GM12878 (cell line): ENCODE data around the gene ZNF79. TPM values are rescaled to one million over a fixed set of nuclear protein-coding genes. Genes with fewer than 3 reads are reported as not detected.

ENCODE experiments used
- ATF3 ChIP-seq: IDR thresholded peaks from 2 replicates; pipeline ENCODE4 v1.6.1; 2011; ENCODE audit warnings: low read depth, mild to moderate bottlenecking, low read length, moderate library complexity, borderline replicate concordance; ENCODE audit errors: extremely low read depth
- CHD1 ChIP-seq: IDR thresholded peaks from 2 replicates; pipeline ENCODE4 v1.6.1; 2012; ENCODE audit warnings: low read depth, low read length, improper control_type of control experiment
- CTCF ChIP-seq, 3 experiments: IDR thresholded peaks in 2 of 3; conservative IDR thresholded peaks in 1 of 3; 2 replicates each; pipeline ENCODE4 v1.5.1; 2011; ENCODE audit warnings: low read depth in 3 of 3, low read length in 3 of 3, mild to moderate bottlenecking in 3 of 3, control low read depth in 2 of 3, moderate library complexity in 2 of 3, inconsistent platforms in 1 of 3, mixed read lengths in 1 of 3; ENCODE audit not compliant: control insufficient read depth in 2 of 3, insufficient read depth in 1 of 3; ENCODE audit errors: extremely low read depth in 1 of 3
- E4F1 ChIP-seq: fragments of 450-650 bp; IDR thresholded peaks from 2 replicates; pipeline ENCODE4 v1.6.1; 2018; ENCODE audit warnings: borderline replicate concordance, mild to moderate bottlenecking; ENCODE audit not compliant: partially characterized antibody
- FOS ChIP-seq: IDR thresholded peaks from 3 replicates; pipeline ENCODE4 v1.6.1; 2011; ENCODE audit warnings: borderline replicate concordance; ENCODE audit not compliant: insufficient read length; ENCODE audit errors: extremely low read depth
- HDGF ChIP-seq: fragments of 450-650 bp; IDR thresholded peaks from 2 replicates; pipeline ENCODE4 v1.6.1; 2016; ENCODE audit warnings: antibody characterized with exemption
- IKZF2 ChIP-seq, 2 experiments: fragments of 450-650 bp; IDR thresholded peaks; 2 replicates each; pipeline ENCODE4 v1.6.1; 2017; ENCODE audit warnings: mild to moderate bottlenecking in 2 of 2, moderate library complexity in 2 of 2
- MAX ChIP-seq: IDR thresholded peaks from 2 replicates; pipeline ENCODE4 v1.6.1; 2012; ENCODE audit warnings: low read depth, low read length, improper control_type of control experiment
- MTA2 ChIP-seq: fragments of 450-650 bp; IDR thresholded peaks from 2 replicates; pipeline ENCODE4 v1.6.1; 2016; ENCODE audit warnings: low read depth, mild to moderate bottlenecking, moderate library complexity
- MTA3 ChIP-seq: IDR thresholded peaks from 2 replicates; pipeline ENCODE4 v1.6.1; 2012; ENCODE audit warnings: low read length, inconsistent platforms, borderline replicate concordance
- MYC ChIP-seq: IDR thresholded peaks from 2 replicates; pipeline ENCODE4 v1.6.1; 2011; ENCODE audit warnings: mild to moderate bottlenecking, low read length, moderate library complexity, inconsistent platforms; ENCODE audit not compliant: insufficient read depth, insufficient replicate concordance, insufficient read length, severe bottlenecking
- NFXL1 ChIP-seq: fragments of 450-650 bp; IDR thresholded peaks from 2 replicates; pipeline ENCODE4 v1.6.1; 2017; ENCODE audit warnings: antibody characterized with exemption, mild to moderate bottlenecking, borderline replicate concordance
- PAX5 ChIP-seq: IDR thresholded peaks from 2 replicates; pipeline ENCODE4 v1.6.1; 2011; ENCODE audit warnings: low read depth, low read length, borderline replicate concordance
- RAD51 ChIP-seq: fragments of 450-650 bp; IDR thresholded peaks from 2 replicates; pipeline ENCODE4 v1.6.1; 2016; ENCODE audit warnings: moderate library complexity, mild to moderate bottlenecking, inconsistent platforms
- RCOR1 ChIP-seq: conservative IDR thresholded peaks from 2 replicates; pipeline ENCODE4 v1.6.1; 2012; ENCODE audit warnings: low read depth, low read length, improper control_type of control experiment
- RFX5 ChIP-seq: IDR thresholded peaks from 2 replicates; pipeline ENCODE4 v1.6.1; 2011; ENCODE audit warnings: low read depth, low read length, improper control_type of control experiment
- SIN3A ChIP-seq: IDR thresholded peaks from 2 replicates; pipeline ENCODE4 v1.6.1; 2012; ENCODE audit warnings: low read depth, low read length, improper control_type of control experiment
- SP1 ChIP-seq: IDR thresholded peaks from one replicate; pipeline ENCODE4 v1.6.1; 2011; ENCODE audit warnings: low read depth, low read length
- SREBF2 ChIP-seq: IDR thresholded peaks from 2 replicates; pipeline ENCODE4 v1.6.1; 2012; ENCODE audit warnings: mild to moderate bottlenecking, low read length
- ZNF207 ChIP-seq: fragments of 450-650 bp; IDR thresholded peaks from 2 replicates; pipeline ENCODE4 v1.6.1; 2014; ENCODE audit warnings: antibody characterized with exemption, mild to moderate bottlenecking, borderline replicate concordance
- polyA plus RNA-seq, 11 experiments: library from polyadenylated mRNA; depleted of rRNA in 4 of 11; unstranded in 6 of 11; stranded (reverse) in 5 of 11; fragments of >200 nt; fragmentation: Nextera tagmentation in 4 of 11; fragmentation: Illumina TruSeq in 1 of 11; extraction: Ambion mirVana in 4 of 11; extraction: Trizol in 1 of 11; gene quantifications; 1 replicate in 1 of 11; 2 replicates in 10 of 11; pipeline versions ENCODE4 v1.2.1 to v1.2.3, GENCODE V29; 2011 to 2016; ENCODE audit warnings: inconsistent platforms in 2 of 11, missing spikeins in 2 of 11, low read depth in 1 of 11
- total RNA-seq, 4 experiments: library from RNA; depleted of rRNA in 3 of 4; stranded (reverse); fragments of >200 nt in 3 of 4; fragmentation: Illumina TruSeq in 1 of 4; extraction: Trizol in 1 of 4; gene quantifications; 2 replicates each; pipeline versions ENCODE4 v1.2.1 to v1.2.3, GENCODE V29; 2013 to 2021

Gene ZNF79
- total and polyA plus RNA-seq, 10 of the 15 experiments (the other 5 are each of a cell fraction or from before 2014, with no cell fraction given), result 1.8 to 14.1 (median 11.7) TPM

GRCh38 chr9:127388037-127388855, 35.9 kb upstream of the ZNF79 start (continued):
- TF ChIP-seq PAX5 (peak; percentile 88), SIN3A (no peak), NFXL1 (no peak), MAX (no peak), RCOR1 (peak; percentile 85; the same call in 1 of the 2 replicates), SP1 (no peak), E4F1 (no peak), IKZF2 (IDR thresholded peaks at IDR 0.05) (peak; percentile 97 to 98), ATF3 (no peak), RFX5 (no peak), ZNF207 (no peak), FOS (no peak), CHD1 (no peak), SREBF2 (no peak), HDGF (no peak), MTA2 (peak; percentile 94), MTA3 (peak; percentile 80; the same call in 1 of the 2 replicates), CTCF (IDR thresholded peaks at IDR 0.05 in 2 of 3, conservative IDR thresholded peaks at IDR 0.05 in 1 of 3; ENCODE audit: control insufficient read depth in 2 of 3, extremely low read depth in 1 of 3, insufficient read depth in 1 of 3, low read depth in 3 of 3, low read length in 3 of 3) (no peak), RAD51 (peak; percentile 71; the same call in 1 of the 2 replicates), MYC (no peak)
